Esophagus squamous epithelium (tissue), 5 donors: ENCODE measurements around the gene NEO1. TPM values are rescaled to one million over a fixed set of nuclear protein-coding genes. Genes with fewer than 3 reads are reported as not detected.

Source experiments
- DNase-seq: peaks from one replicate; lab custom pipeline; 2025; lab: John Stamatoyannopoulos, UW
- H3K27ac ChIP-seq, 4 donors: fragments of 200-600 bp; sonication (generic); one replicate each; pipeline ENCODE4 v1.5.1; 2016 to 2019; ENCODE audit warnings: mild to moderate bottlenecking in 1 of 4
- H3K27me3 ChIP-seq, 4 donors: fragments of 200-600 bp; sonication (generic); 1 replicate in 3 of 4; 2 replicates in 1 of 4; pipeline versions ENCODE4 v1.5.1 to v1.6.0; 2017 to 2021; ENCODE audit warnings: antibody characterized with exemption in 1 of 4
- H3K36me3 ChIP-seq, 3 donors: fragments of 200-600 bp; sonication (generic); one replicate each; pipeline ENCODE4 v1.5.1; 2016 to 2019
- H3K4me1 ChIP-seq, 3 donors: fragments of 200-600 bp; sonication (generic); one replicate each; pipeline ENCODE4 v1.5.1; 2017 to 2019
- H3K4me3 ChIP-seq, 4 donors: fragments of 200-600 bp; sonication (generic); 1 replicate in 3 of 4; 2 replicates in 1 of 4; pipeline ENCODE4 v1.5.1; 2016 to 2019; ENCODE audit warnings: mild to moderate bottlenecking in 2 of 4, moderate library complexity in 1 of 4
- H3K9me3 ChIP-seq, 3 donors: fragments of 200-600 bp; sonication (generic); one replicate each; pipeline ENCODE4 v1.5.1; 2016 to 2019
- CTCF ChIP-seq, 6 experiments: fragments of 450-650 bp in 4 of 6; fragments of 200-600 bp in 2 of 6; sonication (generic) in 2 of 6; IDR thresholded peaks; one replicate each; pipeline ENCODE4 v1.5.1; 2016 to 2019; ENCODE audit warnings: antibody characterized with exemption in 6 of 6, mild to moderate bottlenecking in 4 of 6, moderate library complexity in 4 of 6
- POLR2A ChIP-seq, 4 donors: fragments of 450-650 bp; IDR thresholded peaks; one replicate each; pipeline ENCODE4 v1.6.1; 2017; ENCODE audit warnings: antibody characterized with exemption in 4 of 4, mild to moderate bottlenecking in 4 of 4, moderate library complexity in 3 of 4
- WGBS, 2 donors: methylation state at CpG; one replicate each; pipeline ENCODE4 v1.1.5; 2018; 5-methylcytosine and 5-hydroxymethylcytosine counted together
- intact Hi-C: fragments of 100-400 bp; cut with DNase I; formaldehyde crosslinking; loops from one replicate; pipeline ENCODE4 v1.15.0; 2022
- total RNA-seq, 4 donors: library from RNA; depleted of rRNA; stranded (reverse); fragments of >200 nt; gene quantifications; one replicate each; pipeline ENCODE4 v1.1.0, GENCODE V29; 2016
- donor health status: DM: yes; HTN: yes; CAD: no.

The NEO1 gene
- total RNA-seq, 4 donors from 2014 or later = 9.2 to 32.0 (median 15.0) TPM

GRCh38 chr15:73030122-73030679 is 22.1 kb upstream of the NEO1 start:
- H3K27ac ChIP-seq = no peak overlapping the region
- TF ChIP-seq CTCF (IDR thresholded peaks at IDR 0.05) = no peak
- no peak for TF ChIP-seq POLR2A (IDR thresholded peaks at IDR 0.05)
- 54 to 65% methylated on average over 4 of the region's 4 CpGs for WGBS, 2 donors
- H3K27me3 ChIP-seq = peaks cover 0 to 51% (median 0%) of the 10 kb centered on the region in 4 donors
- no peaks in the 10 kb centered on the region for H3K9me3 ChIP-seq
- DNase-seq = no peak
- H3K36me3 ChIP-seq = no peaks in the 10 kb centered on the region
- intact Hi-C loops = no loop called here
- H3K4me3 ChIP-seq = no peak overlapping the region
- H3K4me1 ChIP-seq = no peaks in the 10 kb centered on the region

GRCh38 chr15:73031648-73032047 is 20.6 kb upstream of the NEO1 start:
- DNase-seq = no peak
- intact Hi-C loops = no loop called here
- Histone ChIP-seq H3K36me3 (no peaks in the 10 kb centered on the region), H3K9me3 (no peaks in the 10 kb centered on the region), H3K27ac (no peak overlapping the region), H3K4me3 (no peak overlapping the region), H3K4me1 (no peaks in the 10 kb centered on the region), H3K27me3 (peaks cover 0 to 43% (median 0%) of the 10 kb centered on the region in 4 donors)
- TF ChIP-seq CTCF (IDR thresholded peaks at IDR 0.05) = no peak
- TF ChIP-seq POLR2A (IDR thresholded peaks at IDR 0.05) = no peak
- WGBS, 2 donors = 81 to 82% methylated on average over 2 of the region's 2 CpGs

- Histone ChIP-seq H3K4me3 (no peak overlapping the region), H3K4me1 (no peaks in the 10 kb centered on the region), H3K36me3 (no peaks in the 10 kb centered on the region), H3K27me3 (peaks cover 0 to 26% (median 0%) of the 10 kb centered on the region in 4 donors), H3K27ac (no peak overlapping the region), H3K9me3 (no peaks in the 10 kb centered on the region)
- no peak for DNase-seq
- intact Hi-C loops = no loop called here
- 80 to 84% methylated on average over 5 of the region's 5 CpGs for WGBS, 2 donors
- TF ChIP-seq POLR2A (IDR thresholded peaks at IDR 0.05) (no peak), CTCF (IDR thresholded peaks at IDR 0.05) (no peak)
Observed at GRCh38 chr15:73033611-73034010, 18.7 kb upstream of the NEO1 start.

GRCh38 chr15:73034221-73034620 is 18.0 kb upstream of the NEO1 start:
- intact Hi-C loops = no loop called here
- Histone ChIP-seq H3K27ac (no peak overlapping the region), H3K36me3 (no peaks in the 10 kb centered on the region), H3K9me3 (no peaks in the 10 kb centered on the region), H3K4me1 (no peaks in the 10 kb centered on the region), H3K27me3 (peaks cover 0 to 26% (median 0%) of the 10 kb centered on the region in 4 donors), H3K4me3 (no peak overlapping the region)
- DNase-seq = no peak
- TF ChIP-seq POLR2A (IDR thresholded peaks at IDR 0.05) (no peak), CTCF (IDR thresholded peaks at IDR 0.05) (no peak)
- 71 to 75% methylated on average over 1 of the region's 1 CpG for WGBS, 2 donors

- Histone ChIP-seq H3K27me3 (peaks cover 0 to 26% (median 0%) of the 10 kb centered on the region in 4 donors), H3K4me3 (no peak overlapping the region), H3K4me1 (no peaks in the 10 kb centered on the region), H3K9me3 (no peaks in the 10 kb centered on the region), H3K36me3 (no peaks in the 10 kb centered on the region), H3K27ac (no peak overlapping the region)
- intact Hi-C loops = no loop called here
- DNase-seq = no peak
- TF ChIP-seq CTCF (IDR thresholded peaks at IDR 0.05) (no peak), POLR2A (IDR thresholded peaks at IDR 0.05) (no peak)
- WGBS, 2 donors = 59 to 64% methylated on average over 1 to 2 of the region's 2 CpGs
Observed at GRCh38 chr15:73035221-73035620, 17.0 kb upstream of the NEO1 start.
